KG1 (cell line): ENCODE data around the gene HSH2D.

Experiments
- DNase-seq: peaks from one replicate; lab custom pipeline; 2025; lab: John Stamatoyannopoulos, UW

Gene HSH2D

DNA sequence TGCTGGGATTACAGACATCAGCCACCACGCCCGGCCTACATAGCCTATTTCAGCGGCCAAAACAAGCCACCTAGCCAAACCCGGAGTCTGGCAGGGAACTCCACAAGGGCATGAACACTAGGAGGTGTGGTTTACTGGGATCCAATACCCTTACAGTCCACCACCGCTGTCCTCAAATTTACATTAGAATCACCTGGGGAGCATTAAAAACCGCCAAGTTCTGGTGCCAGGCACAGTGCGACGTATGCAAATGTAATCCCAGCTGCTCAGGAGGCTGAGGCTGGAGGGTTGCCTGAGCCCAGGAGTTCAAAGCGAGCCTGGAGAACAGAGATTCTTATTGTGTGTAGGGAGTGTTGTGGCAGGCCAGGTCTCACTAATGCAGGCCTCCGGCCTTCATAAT, 50.0 kb downstream of the HSH2D start:
- no peak for DNase-seq

GRCh38 chr19:16197188-16197621, 53.7 kb downstream of the HSH2D start:
- no peak for DNase-seq

- peak; percentile 94 for DNase-seq
These were observed 54.3 kb downstream of the HSH2D start, which contains the start of gene AP1M1 for GRCh38 chr19:16197622-16198369. AP1M1 (plus strand) TSS chr19:16197911; CDS start chr19:16198027, 116 bp downstream.

- DNase-seq, result no peak
These were observed 54.8 kb downstream of the HSH2D start for GRCh38 chr19:16198370-16198651.

DNA sequence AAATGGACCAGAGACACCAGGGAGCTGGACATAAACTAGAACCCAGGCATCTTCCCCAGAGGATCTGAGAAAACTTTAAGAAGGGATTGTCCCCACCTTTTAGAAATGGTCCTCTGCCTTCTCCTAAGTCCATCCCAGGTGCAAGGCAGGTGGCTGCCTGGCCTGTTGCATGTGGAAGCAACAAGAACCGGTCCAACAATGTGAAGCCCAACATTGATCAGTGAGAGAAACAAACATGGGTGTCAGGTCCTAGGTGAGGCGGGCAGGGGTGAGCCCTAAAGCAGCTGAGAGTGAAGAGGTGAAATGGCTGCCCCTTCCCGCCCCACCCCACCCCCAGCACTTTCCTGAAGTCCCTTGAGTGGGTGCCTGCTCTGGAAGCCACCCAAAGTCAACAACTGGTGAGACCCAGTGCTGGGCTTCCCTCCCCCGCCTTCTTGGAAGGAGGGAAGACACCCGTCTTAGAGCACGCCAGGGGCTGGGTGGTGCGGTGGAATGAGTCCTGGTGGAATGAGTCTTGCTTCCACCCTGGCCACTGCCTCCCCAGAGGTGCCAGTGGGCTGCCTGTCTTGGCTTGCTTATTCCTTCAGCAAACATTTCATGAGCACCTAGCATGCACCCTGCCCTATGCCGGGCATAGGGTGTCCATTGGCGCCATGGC, 55.9 kb downstream of the HSH2D start:
- DNase-seq, result no peak

GRCh38 chr19:16200038-16201010, 56.8 kb downstream of the HSH2D start:
- no peak for DNase-seq

DNA sequence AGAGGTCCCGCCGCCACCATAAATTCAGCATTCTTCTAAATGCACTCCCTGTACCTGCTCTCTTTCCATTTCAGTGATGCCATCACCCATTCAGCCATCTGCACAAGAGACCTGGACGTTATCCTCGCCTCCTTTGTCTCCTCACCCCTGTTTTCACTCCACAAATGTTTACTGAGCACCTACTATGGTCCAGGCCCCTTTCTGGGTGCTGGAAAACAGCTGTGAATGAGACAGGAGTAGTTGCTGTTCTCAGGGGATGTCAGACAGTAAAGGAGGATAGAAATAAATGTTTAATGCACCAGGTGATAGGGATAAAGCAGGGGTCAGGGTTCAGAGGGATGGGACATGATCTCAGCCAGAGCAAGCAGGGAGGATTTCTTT, 57.5 kb downstream of the HSH2D start:
- DNase-seq, result no peak

- no peak for DNase-seq
These were observed 59.1 kb downstream of the HSH2D start for GRCh38 chr19:16202320-16203255.

- no peak for DNase-seq
These were observed 59.9 kb downstream of the HSH2D start for GRCh38 chr19:16203256-16204004.

DNA sequence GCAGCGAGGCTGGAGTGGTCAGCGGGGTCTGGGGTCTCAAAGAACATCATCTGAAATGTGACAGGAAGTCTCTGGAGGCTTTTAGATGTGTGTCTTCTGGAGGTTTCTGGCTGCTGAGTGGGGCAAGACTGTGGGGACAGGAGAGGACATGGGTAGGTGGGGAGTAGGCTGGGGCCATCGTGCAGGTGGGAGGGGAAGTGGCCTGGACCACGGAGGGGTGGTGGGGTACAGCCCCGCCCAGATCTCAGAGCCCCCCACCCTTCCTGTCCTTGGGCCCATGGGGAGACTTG, 60.5 kb downstream of the HSH2D start:
- no peak for DNase-seq

GRCh38 chr19:16205205-16206045, 61.9 kb downstream of the HSH2D start:
- DNase-seq, result no peak

DNA sequence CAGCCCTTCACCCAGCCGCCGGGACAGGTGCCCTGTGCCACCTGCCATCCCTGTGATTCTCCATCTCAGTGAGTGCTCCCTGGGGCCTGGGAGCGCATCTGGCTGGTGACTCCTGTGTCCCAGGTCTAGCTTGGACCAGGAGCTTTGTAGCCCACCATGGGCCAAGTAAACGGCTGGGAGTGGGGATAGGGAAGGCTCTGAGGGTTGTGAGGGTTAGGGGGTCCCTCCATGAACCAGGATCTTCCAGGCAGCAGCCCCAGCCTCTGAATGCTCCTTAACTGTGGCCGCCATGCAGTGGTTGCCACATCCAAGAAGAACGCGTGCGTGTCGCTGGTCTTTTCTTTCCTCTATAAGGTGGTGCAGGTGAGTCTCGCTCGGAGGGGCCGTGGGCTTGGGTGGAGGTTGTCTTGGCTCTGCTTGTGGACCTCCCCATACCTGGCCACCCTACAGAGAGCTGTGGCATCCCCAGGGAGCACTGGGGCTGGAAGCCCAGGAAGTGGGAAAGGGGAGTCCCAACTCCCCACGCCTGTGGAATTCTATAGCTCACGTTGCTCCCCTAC, 62.6 kb downstream of the HSH2D start:
- no peak for DNase-seq

DNA sequence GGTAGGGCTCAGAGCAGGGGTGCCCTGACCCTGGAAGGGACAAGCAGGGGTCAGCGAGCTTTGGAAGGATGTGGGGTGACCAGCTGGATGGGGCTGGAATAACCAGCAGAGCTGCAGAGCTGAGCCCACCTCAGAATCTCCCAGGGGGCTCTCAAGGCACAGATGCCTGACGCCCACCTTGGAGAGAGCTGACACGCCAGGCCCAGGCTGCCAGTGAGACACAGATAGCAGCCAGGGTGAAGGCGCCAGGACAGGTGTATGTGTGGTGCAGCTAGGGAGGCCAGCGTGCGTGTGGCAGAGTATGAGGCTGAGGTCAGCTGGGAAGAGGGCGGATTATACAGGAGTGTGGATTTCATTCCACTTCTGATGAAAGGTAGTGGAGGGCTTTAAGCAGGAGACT, 63.2 kb downstream of the HSH2D start:
- DNase-seq, result no peak

GRCh38 chr19:16207063-16207462, 63.6 kb downstream of the HSH2D start:
- DNase-seq, result no peak

DNA sequence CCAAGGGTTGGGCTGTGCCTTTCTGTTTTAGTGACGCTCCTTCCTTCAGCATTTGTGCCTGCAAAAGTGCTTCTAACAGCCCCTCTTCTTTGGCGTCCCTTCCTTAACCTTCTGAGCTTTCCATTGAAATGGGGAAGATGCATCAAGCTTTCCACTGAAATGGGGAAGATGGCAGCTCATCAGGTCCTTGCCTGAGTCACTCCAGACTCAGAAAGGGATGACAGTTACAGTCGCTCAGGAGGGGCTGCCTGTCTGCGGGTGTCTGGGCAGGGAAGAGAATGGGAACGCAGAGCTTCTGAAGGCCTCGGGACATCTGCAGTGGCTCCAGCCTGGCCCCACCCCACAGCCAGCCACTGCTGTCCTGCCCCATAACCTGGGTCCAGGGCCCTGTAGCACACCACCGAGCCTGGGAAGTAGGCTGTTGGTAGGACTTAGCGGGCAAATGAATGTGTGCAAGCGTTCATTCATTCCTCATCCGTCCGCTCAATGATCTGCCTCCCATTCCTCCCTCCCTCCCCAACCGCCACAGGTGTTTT, 64.1 kb downstream of the HSH2D start:
- DNase-seq, result no peak
